OCI-M2 (cell line): ENCODE results near the gene PCTP.

Experiments used
- DNase-seq: peaks from one replicate; lab custom pipeline; 2025; ENCODE audit not compliant: unreplicated experiment; lab: John Stamatoyannopoulos, UW

The PCTP gene

DNA sequence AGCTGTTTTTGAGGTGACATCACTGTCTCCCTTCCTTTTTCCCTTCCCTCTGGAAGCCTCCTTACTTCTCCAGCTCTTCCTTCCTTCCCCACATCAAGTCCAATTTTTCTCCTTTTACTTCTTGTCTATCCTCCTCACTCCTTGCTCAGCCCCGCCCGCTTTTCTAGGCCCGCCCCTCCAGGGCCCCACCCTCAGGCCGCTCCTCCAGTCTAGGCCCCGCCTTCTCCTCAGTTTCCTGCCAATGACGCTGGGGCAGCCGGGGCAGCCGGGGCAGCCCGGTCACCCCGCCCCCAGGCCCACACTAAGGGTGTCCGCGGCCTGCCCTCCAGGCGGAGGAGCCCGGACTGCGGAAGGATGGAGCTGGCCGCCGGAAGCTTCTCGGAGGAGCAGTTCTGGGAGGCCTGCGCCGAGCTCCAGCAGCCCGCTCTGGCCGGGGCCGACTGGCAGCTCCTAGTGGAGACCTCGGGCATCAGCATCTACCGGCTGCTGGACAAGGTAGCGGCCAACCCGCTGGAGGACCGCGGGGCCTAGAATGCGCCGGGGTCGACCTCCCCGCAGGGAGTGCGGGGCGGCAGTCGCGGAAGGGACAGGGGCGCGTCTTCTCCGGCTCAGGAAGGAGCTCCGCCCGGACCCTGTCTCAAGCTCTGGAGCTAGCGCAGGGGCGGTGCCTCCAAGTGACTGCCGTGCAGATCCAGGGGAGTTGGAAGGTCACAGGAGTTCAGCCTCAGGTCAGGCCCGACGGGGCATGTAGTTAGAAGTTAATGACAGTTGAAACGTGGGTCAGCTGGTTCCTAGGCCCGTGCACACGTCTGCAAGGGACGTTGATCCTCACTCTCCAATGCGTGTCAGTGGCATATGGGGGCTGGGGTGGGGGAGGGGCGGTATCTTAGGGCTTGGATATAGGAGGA lies at the start of gene PCTP:
Gene PCTP (plus strand): TSS at position 302 of the 908 bp plus-strand sequence. CDS start 53 bp downstream, at position 355.
- peak; percentile 33 for DNase-seq

DNA sequence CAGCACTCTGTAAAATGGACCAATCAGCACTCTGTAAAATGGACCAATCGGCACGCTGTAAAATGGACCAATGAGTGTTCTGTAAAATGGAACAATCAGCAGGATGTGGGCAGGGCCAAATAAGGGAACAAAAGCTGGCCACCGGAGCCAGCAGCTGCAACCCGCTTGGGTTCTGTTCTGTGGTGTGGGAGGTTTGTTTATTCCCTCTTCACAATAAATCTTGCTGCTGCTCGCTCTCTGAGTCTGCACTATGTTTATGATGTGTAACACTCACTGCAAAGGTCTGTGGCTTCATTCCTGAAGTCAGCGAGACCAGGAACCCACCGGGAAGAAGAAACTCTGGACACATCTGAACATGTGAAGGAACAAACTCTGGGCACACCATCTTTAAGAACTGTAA lies 48.7 kb upstream of the PCTP start:
- no peak for DNase-seq

DNA sequence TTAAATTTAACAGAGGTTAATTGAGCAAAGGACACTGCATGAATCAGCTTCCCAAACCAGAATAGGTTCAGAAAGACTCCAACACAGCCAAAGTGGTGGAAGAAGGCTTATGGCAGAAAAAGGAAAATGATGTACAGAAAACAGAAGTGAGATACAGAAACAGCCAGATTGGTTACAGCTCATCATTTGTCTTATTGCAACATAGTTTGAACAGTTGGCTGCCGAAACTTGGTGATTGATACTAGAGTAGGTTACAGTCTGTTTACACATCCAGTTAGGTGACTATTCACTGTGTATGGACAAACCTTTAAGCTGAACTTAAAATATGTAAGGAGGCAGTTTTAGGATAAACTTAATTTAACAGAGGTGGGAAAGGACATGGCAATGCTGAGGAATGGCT lies 46.5 kb upstream of the PCTP start:
- no peak for DNase-seq

DNA sequence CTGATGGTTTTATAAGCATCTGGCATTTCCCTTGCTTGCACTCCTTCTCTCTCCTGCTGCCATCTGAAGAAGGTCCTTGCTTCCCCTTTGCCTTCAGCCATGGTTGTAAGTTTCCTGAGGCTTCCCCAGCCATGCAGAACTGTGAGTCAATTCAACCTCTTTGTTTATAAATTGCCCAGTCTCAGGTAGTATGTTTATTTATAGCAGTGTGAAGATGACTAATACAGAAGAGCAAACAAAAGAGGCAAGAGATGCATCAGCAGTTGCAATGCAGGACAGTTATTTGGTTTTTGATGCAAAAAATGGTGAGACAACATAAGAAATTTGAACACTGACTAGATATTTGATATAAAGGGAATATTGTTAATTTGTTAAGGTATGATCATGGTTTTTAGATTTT lies 45.0 kb upstream of the PCTP start:
- no peak for DNase-seq

DNA sequence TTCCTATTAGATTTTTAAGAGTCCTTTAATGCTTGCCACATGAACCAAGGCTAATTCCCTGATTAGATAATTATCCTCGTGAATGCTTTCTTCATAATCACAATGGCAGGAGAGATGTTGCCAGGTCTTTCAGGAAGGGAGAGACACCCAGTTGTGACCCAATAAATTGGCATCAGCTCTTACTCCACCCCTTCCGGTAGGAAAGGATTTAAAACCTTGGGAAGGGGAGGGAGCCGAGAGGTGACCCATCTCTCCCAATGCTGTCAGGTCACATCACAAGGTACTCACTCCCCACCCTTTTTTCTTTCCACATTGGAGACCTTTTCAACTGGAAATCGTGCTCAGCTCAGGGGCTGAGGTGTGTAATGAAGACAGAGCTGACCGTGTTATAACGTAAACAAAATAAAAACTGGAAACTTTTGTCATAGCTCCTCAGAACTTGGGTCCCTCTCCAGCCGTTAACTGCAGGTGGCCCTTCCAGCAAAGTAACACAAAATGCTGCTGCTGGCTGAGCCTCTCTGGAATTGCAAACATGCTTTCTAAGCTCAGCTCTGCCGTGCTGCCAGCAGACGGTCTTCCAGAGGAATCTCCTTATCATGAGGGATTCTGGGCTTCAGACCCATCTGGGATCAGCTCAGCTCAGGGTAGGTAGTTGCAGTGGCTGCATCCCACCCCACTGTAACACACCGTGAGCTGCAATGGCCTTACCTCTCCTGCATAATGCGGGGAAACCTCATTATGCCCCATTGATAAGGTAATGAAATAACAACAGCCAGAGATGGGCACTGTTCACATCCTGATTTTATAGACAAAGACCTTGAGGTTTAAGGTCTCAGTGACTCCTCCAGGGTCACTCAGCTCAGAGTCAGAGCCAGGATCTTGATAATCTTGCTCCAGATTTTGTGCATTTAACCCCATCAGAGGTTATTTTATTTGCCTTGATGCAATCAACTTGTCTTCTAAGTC lies 43.8 kb upstream of the PCTP start:
- DNase-seq: no peak

DNA sequence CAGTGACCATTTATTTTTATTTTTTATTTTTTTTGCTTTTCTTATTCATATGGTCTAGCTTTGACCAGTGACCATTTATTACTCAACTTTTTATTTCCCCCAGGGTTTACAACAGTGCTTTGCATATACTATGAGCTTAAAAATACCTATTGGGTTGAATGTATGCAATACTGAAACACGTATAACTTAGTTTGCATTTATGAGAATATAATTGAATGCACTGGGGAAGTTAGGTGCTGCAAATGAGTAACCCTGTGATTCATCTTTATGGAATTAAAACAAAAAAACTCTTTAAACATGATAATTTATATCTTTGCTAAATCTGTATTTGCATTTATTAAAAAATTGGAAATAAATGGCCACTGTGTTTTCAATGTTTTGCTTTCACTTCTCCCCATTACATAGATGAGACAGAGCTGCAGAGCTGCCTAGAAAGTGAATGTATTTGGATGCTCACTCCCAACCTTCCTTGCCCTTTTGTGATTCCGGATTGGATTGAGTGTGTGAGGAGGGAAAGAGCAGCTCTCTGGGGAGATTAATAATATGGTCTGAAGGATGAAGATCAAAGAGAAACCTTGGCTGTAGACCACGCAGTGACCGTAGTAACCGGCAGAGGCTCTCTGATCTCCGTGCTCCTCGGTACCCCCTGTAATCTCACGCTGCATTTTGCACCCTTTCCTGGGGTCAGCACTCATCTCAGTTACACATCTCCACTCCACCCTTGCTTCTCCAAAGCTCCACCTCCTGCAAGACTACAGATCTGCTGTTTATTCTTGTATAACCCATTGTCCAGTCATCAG lies 42.5 kb upstream of the PCTP start:
- DNase-seq: no peak

DNA sequence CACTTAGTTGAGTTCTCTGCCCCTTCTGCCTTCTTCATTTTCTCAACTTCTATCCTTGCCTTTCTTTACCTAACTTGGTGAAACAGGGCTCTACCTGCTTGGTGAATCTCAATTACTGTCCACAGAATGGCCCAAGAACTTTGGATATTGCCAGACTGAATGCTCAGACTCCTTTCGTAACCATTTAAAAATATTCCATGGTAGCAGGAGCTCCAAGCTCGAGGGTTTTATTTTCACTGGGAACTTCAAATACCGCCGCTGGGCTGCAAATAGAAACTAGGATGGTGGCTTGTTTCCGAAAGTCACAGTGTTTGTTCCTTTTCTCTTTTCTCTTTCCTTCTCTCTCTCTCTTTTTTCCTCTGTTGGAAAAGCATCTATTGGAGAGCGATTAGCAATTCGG lies 41.4 kb upstream of the PCTP start:
- no peak for DNase-seq

DNA sequence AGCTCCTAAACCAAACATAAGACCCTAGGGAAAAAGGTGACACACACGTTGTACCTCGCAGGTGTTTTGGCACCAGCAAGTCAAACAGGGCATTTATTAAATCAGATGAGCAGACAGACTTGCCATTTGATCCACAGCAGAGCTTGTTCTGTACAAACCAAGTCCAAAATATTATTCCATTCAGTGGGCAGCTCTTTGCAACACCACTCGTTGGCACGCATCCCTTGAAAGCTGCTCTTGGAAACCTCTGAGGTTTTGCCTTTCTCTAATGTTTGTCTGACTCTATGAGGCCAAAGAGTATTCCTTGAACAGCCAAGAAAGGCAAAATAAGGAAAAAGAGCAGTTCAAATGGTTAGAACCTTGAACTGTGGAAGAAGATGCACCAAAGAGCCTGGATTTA lies 40.9 kb upstream of the PCTP start:
- no peak for DNase-seq

DNA sequence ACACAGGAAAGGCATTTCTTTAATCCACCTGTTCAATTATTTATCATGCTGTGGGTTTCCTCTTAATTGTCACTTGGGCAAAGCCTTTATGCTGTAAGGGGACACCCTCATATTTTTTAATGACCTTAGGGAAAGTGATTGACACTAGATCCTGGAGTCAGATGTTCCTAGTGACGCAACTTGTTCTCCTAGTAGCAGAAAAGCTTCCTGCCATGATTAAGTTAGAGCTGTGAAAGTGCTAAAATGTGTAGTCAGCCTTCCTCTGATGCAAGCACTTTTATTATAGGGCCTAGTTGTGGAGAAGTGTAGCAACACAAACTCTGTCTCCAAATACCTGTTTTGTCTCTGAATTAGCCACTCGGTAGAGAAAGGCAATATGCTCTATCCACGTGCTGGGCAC lies 40.4 kb upstream of the PCTP start:
- no peak for DNase-seq

DNA sequence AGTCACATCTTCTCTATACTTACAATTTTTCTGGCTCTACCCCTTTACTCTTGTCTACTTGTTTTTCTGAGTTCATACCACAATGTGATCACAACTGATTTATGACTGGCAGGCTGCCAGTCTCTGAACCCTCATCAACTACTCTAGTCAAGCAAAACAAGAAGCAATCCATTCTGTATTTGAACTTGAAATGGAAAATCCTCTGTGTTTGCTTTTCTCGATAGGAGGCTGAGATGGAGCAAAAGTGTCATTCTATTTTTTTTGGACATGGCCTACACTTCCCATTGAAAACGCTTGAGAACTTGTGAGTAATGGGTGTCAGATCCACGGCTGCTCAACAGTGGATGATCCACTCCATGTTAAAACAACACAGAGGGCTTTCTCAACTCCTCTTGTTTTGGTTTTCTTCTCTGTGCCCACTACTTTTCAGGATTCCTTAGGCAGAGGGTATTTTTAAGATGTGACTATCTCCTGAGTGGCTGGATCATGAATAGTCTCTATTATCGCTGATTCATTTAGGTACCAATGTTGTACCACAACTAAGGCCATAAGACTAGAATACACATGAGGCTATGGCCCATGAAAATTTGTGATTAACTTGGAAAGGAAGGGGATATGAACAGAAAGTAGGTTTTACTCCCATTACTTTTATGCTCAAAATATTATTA lies 39.9 kb upstream of the PCTP start:
- no peak for DNase-seq

DNA sequence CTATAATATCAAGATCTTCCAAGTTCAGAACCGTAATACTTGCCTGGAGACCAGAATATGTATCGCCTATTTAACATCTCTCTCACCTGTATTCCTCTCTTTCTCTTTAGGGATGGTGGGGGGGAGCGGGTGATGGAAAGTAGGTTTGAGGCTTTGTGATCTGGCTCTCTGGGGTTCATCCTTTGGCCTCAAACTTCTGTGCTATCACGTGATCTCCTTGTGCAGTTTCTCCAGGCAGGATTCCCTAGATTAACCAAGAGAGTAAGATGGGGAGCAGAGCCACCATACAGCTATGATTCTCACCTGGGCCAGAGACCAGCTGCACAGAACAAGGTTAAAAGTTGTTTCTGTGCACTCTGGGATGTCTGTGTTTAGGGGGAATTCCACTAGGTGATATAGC lies 33.4 kb upstream of the PCTP start:
- DNase-seq: no peak

DNA sequence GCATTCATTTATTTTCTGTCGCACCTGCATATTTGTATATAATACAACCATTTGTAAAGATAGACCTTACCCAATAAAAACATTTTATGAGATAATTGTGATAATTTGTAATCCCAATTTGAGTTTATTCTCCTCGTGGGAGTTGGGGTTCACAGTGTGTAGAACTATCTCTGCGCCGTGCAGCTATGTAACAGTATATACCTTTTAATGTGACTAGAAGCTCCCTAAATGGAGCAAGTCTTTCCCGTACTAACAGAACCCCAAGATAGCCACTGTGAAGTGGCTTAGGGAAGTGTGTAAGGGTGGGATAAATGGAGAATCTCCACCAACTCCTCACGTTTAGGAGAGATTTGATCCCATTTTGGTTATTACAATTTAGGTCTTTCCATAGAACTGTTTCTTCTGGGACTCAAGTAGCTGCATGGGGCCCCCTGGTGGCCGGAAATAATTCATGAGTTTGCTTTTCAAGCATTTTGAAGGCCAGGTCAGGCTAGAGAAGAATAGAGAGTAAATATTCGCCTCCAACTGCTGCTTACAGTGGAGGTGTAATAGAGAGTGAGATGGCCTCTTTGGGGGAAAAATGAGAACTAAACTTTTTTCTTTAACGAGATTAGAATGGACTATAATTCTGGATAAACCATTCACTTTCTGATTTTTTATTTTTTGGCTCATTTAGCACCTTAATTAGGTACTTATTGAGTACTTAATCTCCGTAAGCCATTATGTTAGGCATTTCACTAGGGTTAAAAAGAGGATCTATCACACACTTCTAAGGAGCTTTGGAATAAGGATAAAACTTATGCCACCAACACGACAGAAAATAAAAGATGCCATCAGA lies 32.7 kb upstream of the PCTP start:
- peak; percentile 12 for DNase-seq

DNA sequence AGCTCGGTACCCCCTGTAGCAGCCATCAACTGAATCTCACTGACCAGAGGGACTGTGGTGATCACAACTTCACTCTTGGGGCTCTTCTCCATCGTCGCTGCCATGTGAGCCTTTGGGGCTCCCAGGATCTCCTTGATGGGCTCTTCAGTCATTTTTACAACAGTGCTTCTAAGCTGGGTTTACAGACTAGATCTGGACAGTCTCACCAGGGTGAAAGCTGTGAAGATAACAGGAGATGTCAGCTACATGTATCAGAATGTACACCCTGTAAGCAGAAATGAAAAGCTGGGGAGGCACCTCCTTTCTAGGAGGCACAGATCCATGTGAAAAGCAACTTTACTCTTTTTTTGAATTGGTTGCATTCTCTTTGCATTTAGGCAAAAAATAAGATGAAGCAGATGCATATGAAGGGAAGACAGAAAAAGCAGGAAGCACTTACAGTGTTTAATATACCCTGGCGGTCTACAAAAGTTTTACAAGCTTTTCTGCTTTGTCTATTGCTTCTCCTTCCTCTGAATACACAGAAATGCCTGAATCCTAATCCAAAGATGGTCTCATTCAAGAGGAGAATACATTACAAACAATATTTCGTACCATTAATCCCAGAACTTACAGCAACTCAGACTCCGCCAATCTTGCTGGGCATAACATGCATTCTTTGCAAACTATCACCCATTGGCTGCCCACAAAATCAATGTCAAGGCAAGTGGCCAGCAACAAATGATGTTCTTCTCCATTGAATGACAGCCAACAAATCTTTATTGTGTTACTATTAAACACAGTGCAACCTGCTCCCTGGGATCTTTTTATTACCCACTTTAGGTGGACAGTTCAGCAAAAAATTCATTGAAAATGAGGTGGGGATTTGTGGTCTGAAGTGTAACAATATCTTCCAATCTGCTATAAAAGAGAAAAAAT lies 29.7 kb upstream of the PCTP start:
- DNase-seq: no peak

DNA sequence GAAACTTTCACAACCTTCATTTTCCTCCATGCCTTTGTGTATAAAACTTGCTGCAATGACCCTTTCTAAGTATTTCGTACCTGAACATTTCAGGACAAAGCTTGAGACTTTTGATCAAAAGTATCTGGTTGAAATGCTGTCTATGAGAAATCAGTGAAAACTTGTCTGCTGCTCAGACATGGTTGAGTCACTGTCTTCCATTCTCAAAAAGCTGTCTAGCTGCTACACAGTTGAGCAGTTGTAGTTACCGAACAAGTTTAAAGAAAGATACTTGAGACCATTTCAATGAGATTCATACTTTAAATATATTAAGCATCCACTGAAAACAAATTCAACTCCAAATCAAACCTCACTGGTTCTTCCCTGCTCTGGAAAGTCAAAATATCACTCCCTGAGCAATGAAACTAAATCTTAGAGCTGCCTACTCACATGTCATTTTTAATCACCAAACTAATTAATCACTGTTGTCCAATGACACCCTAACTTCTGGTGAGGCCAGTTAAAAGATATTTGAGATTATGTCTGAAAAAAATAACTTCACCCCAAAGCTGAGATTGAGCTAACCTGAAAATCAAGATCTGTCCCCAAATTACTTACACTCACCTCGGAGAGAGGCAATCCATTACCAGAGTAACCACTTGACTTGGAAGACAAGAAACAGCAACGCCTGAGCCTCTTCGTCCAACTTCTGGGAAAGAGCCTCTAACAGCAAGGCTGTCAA lies 28.7 kb upstream of the PCTP start:
- DNase-seq: no peak

DNA sequence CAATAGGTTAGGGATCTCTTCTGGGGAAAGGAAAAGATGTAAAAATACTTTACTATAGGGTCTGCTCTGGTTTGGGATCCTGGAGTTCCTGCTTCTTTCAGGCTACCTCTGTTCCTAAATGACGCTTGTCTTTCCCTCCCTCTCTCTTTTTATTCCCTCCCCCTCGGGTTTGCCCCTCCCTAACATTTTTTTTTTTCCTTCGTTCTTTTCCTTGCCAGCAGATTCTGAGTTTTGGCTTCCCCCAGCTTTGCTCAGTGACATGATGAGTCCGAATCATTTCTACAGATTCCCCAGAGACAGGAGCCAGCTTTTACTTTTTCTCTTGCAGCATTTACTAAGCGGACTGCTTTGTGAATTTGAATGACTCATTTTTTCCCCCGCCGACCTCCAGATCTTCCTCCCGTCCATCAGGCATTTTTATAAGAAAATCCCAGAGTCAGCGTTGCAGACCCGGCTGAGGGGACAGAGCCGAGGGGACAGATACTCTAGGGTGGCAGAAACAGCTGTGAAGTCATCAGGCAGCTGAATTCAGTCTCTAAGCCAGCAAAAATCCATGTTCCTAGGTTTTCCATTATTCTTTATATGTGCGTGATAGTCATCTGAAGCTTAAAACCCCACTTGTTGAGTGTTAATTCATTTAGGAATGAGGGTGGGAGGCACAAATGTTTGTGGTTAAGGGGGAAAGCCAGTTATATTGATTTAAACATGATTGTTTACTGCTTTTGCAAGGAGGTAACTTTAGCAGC lies 27.9 kb upstream of the PCTP start, which contains the start of gene TMEM100:
Gene TMEM100 (minus strand): TSS at position 123 of the 746 bp plus-strand sequence. CDS start 1,794 bp downstream, outside the sequence.
- DNase-seq: no peak

DNA sequence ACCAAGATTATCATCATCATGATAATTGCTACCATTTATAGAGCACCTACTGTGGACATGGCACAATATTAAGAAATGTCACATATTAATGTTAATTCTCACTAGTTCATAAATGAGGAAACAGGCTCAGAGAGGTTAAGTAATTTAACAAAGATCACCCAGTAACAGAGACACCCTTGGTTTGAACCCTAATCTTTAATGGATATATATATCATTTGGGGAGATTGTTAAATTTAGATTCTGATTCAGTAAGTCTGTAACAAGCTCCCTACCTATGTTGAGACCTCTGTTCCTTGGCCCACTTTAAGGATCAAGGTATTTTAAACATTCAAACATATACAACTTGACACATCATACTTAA lies 27.4 kb upstream of the PCTP start:
- no peak for DNase-seq

DNA sequence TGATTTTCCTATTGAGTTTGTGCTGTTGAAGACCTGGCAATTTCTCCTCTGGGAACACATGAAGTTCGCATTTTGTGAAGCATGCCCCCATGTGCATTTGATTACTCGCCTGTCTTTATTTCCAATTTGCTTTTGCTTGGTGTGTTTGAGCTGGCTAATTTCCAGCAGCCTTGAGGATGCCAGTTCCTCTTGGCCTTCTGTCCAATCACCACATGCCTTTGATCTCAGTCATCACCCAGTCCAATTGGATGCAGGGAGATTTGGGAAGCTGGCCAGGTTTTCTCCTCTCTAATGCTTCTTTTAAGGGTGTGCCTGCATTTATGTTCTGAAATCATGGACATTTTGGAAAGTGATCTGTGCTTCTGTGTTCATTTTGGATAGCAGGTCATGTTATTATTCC lies 24.4 kb upstream of the PCTP start:
- DNase-seq: no peak
